ENCODE data around the gene ARHGAP6.

DNA sequence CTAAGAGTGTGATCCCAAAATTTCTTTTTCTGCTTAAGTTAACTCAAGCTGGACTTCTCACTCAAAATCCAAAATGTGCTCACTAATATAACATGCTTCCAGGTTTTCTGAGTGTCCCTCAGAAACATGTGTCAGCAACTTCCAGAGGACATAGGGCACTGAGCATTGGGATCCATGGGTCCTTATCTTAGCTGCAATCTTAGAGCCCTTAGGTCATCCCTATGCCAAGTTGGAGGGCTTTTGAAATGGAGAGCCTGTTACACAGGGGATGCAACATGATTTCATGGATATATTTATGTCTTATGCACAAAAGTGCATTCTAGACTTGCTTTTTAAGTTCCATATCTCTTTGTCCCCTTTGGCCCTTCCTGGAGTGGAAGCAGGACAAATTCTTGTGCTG, 566.3 kb downstream of the ARHGAP6 start:
- TF ChIP-seq, protein P1, sequence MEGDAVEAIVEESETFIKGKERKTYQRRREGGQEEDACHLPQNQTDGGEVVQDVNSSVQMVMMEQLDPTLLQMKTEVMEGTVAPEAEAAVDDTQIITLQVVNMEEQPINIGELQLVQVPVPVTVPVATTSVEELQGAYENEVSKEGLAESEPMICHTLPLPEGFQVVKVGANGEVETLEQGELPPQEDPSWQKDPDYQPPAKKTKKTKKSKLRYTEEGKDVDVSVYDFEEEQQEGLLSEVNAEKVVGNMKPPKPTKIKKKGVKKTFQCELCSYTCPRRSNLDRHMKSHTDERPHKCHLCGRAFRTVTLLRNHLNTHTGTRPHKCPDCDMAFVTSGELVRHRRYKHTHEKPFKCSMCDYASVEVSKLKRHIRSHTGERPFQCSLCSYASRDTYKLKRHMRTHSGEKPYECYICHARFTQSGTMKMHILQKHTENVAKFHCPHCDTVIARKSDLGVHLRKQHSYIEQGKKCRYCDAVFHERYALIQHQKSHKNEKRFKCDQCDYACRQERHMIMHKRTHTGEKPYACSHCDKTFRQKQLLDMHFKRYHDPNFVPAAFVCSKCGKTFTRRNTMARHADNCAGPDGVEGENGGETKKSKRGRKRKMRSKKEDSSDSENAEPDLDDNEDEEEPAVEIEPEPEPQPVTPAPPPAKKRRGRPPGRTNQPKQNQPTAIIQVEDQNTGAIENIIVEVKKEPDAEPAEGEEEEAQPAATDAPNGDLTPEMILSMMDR (IDR thresholded peaks at IDR 0.05) = no peak
- TF ChIP-seq POLR2A (IDR thresholded peaks at IDR 0.05; ENCODE audit: low read length) (no peak), RFX5 (IDR thresholded peaks at IDR 0.05) (no peak), ZFP36 (IDR thresholded peaks at IDR 0.05; ENCODE audit: borderline replicate concordance, partially characterized antibody) (no peak), RAD21 (conservative IDR thresholded peaks at IDR 0.05 in 1 of 2, IDR thresholded peaks at IDR 0.05 in 1 of 2) (no peak), KDM5A (IDR thresholded peaks at IDR 0.05) (no peak), NFE2L2 (conservative IDR thresholded peaks at IDR 0.05; ENCODE audit: low read length) (no peak), CHD2 (IDR thresholded peaks at IDR 0.05; ENCODE audit: low read length, partially characterized antibody) (no peak), ZNF302 (CRISPR knock-in tag; IDR thresholded peaks at IDR 0.05) (no peak), EP300 (IDR thresholded peaks at IDR 0.05) (no peak)
- TF ChIP-seq, protein P2, sequence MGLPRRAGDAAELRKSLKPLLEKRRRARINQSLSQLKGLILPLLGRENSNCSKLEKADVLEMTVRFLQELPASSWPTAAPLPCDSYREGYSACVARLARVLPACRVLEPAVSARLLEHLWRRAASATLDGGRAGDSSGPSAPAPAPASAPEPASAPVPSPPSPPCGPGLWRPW (IDR thresholded peaks at IDR 0.05) = no peak

All from A549 (cell line).